Measurements from ENCODE around the gene LRRTM1. TPM values are rescaled to one million over a fixed set of nuclear protein-coding genes. Genes with fewer than 3 reads are reported as not detected.

Gene LRRTM1
- total RNA-seq, 4 donors from 2014 or later = 0.16 to 7.9 (median 0.68) TPM; not detected in 1

DNA sequence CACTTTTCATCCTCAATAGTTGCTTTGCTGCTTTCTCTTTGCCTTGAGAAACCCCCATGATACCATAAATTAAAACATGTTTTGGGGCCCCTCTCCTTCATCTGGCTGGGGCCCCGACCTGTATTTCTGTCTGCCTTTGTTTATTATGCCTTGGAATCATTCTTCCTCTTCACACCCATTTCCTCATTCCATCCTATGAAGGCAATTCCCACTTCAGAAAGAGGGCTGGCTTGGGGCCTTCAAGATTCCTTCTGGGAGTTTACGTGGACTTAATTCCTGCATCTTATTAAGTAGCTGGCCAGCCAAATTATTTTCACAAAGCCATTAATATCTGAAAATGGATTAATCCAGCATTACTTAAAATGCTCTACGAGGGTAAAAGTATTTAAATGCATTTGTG is 6.8 kb upstream of the LRRTM1 start:
- WGBS, 2 donors (ENCODE audit: low coverage in 1 of 2) = 27 to 33% methylated on average over 1 to 3 of the region's 3 CpGs
- in situ Hi-C loops (cut with MboI; ENCODE audit: low pct_ligation_motif_present in 1 of 4, low pct_unique_long_range_greater_than_20kb in 1 of 4, low sequenced_read_pairs in 3 of 4) = no loop called here
- no peak for DNase-seq

GRCh38 chr2:80303006-80303908 is 1.3 kb downstream of the LRRTM1 start:
- in situ Hi-C loops (cut with MboI; ENCODE audit: low pct_ligation_motif_present in 1 of 4, low pct_unique_long_range_greater_than_20kb in 1 of 4, low sequenced_read_pairs in 3 of 4) = no loop called here
- Histone ChIP-seq H3K27me3 (peaks cover 75% of the 10 kb centered on the region), H3K27ac (no peak overlapping the region), H3K4me3 (peak overlapping the region in 2 of 4 donors; percentile 29 to 45), H3K36me3 (no peaks in the 10 kb centered on the region), H3K4me1 (peaks cover 0 to 19% (median 13%) of the 10 kb centered on the region in 4 donors), H3K9me3 (no peaks in the 10 kb centered on the region)
- intact Hi-C loops (cut with DNase I; ENCODE audit: low total_unique reads) = no loop called here
- WGBS, 2 donors (ENCODE audit: low coverage in 1 of 2) = 16% methylated on average over 43 of the region's 64 CpGs; no CpG with 5 or more reads in 1 of the 2 donors
- DNase-seq = no peak
- no peak for TF ChIP-seq CTCF (IDR thresholded peaks at IDR 0.05)
- no peak for TF ChIP-seq POLR2AphosphoS5 (IDR thresholded peaks at IDR 0.05)
- TF ChIP-seq EP300 (IDR thresholded peaks at IDR 0.05; ENCODE audit: low read depth) = no peak
- no peak for TF ChIP-seq POLR2A (IDR thresholded peaks at IDR 0.05)

More for the DNA sequence above, 6.8 kb upstream of the LRRTM1 start:
- Histone ChIP-seq H3K27me3 (peaks cover 11% of the 10 kb centered on the region), H3K4me1 (peaks cover 0 to 3% (median 0%) of the 10 kb centered on the region in 4 donors), H3K36me3 (no peaks in the 10 kb centered on the region), H3K27ac (no peak overlapping the region), H3K4me3 (no peak overlapping the region), H3K9me3 (no peaks in the 10 kb centered on the region)
- no peak for TF ChIP-seq EP300 (IDR thresholded peaks at IDR 0.05; ENCODE audit: low read depth)
- no peak for TF ChIP-seq CTCF (IDR thresholded peaks at IDR 0.05)
- no peak for TF ChIP-seq POLR2AphosphoS5 (IDR thresholded peaks at IDR 0.05)
- TF ChIP-seq POLR2A (IDR thresholded peaks at IDR 0.05) = no peak
- intact Hi-C loops (cut with DNase I; ENCODE audit: low total_unique reads) = no loop called here

DNA sequence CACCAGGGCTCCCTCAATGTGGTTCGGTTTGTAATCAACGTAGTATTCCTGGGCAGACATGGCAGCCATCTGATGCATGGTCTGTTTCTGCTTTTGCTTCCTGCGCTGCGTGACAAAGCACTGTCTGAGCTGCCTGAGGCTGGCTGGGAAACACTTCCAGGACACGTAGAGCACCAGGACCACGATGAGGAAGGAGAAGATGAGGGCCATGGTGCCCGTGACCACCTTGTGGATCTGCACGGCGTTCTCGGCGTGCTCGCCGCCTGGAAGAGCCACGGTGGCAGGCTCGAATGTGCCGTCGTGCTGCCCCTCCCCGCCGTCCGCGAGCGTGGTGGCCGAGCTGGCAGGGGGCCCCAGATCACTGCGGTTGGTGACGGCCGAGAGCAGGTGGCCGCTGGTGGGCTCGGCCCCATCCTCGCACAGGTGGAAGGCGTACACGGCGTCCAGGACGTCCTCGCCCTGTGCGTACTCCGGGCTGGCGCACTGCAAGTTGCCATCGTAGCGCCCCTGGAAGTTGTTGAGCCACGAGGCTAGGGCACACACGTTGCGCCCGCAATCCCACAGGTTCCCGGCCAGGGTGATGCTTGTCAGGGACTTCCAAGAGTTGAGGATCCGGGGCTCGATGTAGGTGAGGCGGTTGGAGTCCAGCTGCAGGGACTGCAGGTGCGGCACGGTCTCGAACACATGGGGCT is 2.1 kb downstream of the LRRTM1 start:
- WGBS, 2 donors (ENCODE audit: low coverage in 1 of 2) = 36% methylated on average over 43 of the region's 50 CpGs; no CpG with 5 or more reads in 1 of the 2 donors
- intact Hi-C loops (cut with DNase I; ENCODE audit: low total_unique reads) (no loop called here), in situ Hi-C loops (cut with MboI; ENCODE audit: low pct_ligation_motif_present in 1 of 4, low pct_unique_long_range_greater_than_20kb in 1 of 4, low sequenced_read_pairs in 3 of 4) (no loop called here)
- Histone ChIP-seq H3K27ac (no peak overlapping the region), H3K36me3 (no peaks in the 10 kb centered on the region), H3K27me3 (peaks cover 75% of the 10 kb centered on the region), H3K4me1 (peaks cover 0 to 19% (median 13%) of the 10 kb centered on the region in 4 donors), H3K9me3 (no peaks in the 10 kb centered on the region), H3K4me3 (peak overlapping the region in 2 of 4 donors; percentile 29 to 45)
- DNase-seq = no peak
- TF ChIP-seq EP300 (IDR thresholded peaks at IDR 0.05; ENCODE audit: low read depth) = no peak
- no peak for TF ChIP-seq POLR2AphosphoS5 (IDR thresholded peaks at IDR 0.05)
- no peak for TF ChIP-seq CTCF (IDR thresholded peaks at IDR 0.05)
- TF ChIP-seq POLR2A (IDR thresholded peaks at IDR 0.05) = no peak

DNA sequence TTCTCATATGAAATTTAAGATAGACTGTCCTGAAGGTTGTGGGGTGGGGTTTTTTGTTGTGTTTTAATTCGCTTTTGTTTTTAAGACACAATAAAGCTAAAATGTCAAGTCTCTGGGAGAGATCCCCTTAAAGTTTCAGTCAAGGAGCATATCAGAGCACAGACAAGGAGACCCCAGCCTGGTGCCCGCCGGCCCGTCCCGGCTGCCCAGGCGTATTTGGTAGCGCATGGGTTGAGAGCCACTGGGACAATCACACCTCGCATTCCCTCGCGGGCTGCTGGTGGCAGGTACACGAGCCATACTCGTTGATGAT is 2.6 kb downstream of the LRRTM1 start:
- WGBS, 2 donors (ENCODE audit: low coverage in 1 of 2) = 42 to 51% methylated on average over 2 to 12 of the region's 12 CpGs
- peak overlapping the region in 1 of 4 donors; percentile 45 for H3K4me3 ChIP-seq

More for the DNA sequence above, 2.6 kb downstream of the LRRTM1 start:
- Histone ChIP-seq H3K36me3 (no peaks in the 10 kb centered on the region), H3K4me1 (peaks cover 0 to 19% (median 13%) of the 10 kb centered on the region in 4 donors), H3K27me3 (peaks cover 71% of the 10 kb centered on the region), H3K27ac (no peak overlapping the region), H3K9me3 (no peaks in the 10 kb centered on the region)
- intact Hi-C loops (cut with DNase I; ENCODE audit: low total_unique reads) (no loop called here), in situ Hi-C loops (cut with MboI; ENCODE audit: low pct_ligation_motif_present in 1 of 4, low pct_unique_long_range_greater_than_20kb in 1 of 4, low sequenced_read_pairs in 3 of 4) (no loop called here)
- no peak for DNase-seq
- no peak for TF ChIP-seq POLR2A (IDR thresholded peaks at IDR 0.05)
- TF ChIP-seq EP300 (IDR thresholded peaks at IDR 0.05; ENCODE audit: low read depth) = no peak
- TF ChIP-seq CTCF (IDR thresholded peaks at IDR 0.05) = no peak
- TF ChIP-seq POLR2AphosphoS5 (IDR thresholded peaks at IDR 0.05) = no peak

All from transverse colon (tissue), 4 donors.